K562 (cell line): ENCODE results near the gene C21orf58. TPM values are rescaled to one million over a fixed set of nuclear protein-coding genes. Genes with fewer than 3 reads are reported as not detected.

Source experiments
- DMBX1 ChIP-seq: fragments of 250-450 bp; sonication (Bioruptor Pico); IDR thresholded peaks from 2 replicates; pipeline ENCODE4 v1.8.0; 2022; ENCODE audit warnings: inconsistent platforms, mild to moderate bottlenecking, moderate library complexity, borderline replicate concordance
- E2F6 ChIP-seq, 2 experiments: IDR thresholded peaks; 2 replicates each; pipeline ENCODE4 v1.6.1; 2011; ENCODE audit warnings: borderline replicate concordance in 1 of 2, control low read depth in 1 of 2, low read depth in 1 of 2, low read length in 1 of 2, mild to moderate bottlenecking in 1 of 2, mixed read lengths in 1 of 2, moderate library complexity in 1 of 2; ENCODE audit not compliant: insufficient read depth in 1 of 2, insufficient read length in 1 of 2, poor library complexity in 1 of 2, severe bottlenecking in 1 of 2; ENCODE audit errors: extremely low read depth in 1 of 2
- FOXA3 ChIP-seq, 2 experiments: fragments of 450-650 bp in 1 of 2; sonication (generic) in 1 of 2; formaldehyde crosslinking; IDR thresholded peaks in 1 of 2; conservative IDR thresholded peaks in 1 of 2; 2 replicates each; pipeline versions ENCODE4 v1.4.0 to v1.8.0; 2020 to 2022; ENCODE audit warnings: mild to moderate bottlenecking in 2 of 2, missing genetic modification reagents in 1 of 2
- FOXP1 ChIP-seq: sonication (generic); formaldehyde crosslinking; IDR thresholded peaks from 2 replicates; pipeline ENCODE4 v1.8.0; 2022; ENCODE audit warnings: mild to moderate bottlenecking, missing genetic modification reagents
- MAFF ChIP-seq: IDR thresholded peaks from 2 replicates; pipeline ENCODE4 v1.6.1; 2012; ENCODE audit warnings: low read length, improper control_type of control experiment
- MAFG ChIP-seq: fragments of 450-650 bp; conservative IDR thresholded peaks from 2 replicates; pipeline ENCODE4 v1.6.1; 2016; ENCODE audit warnings: missing genetic modification characterization, missing compliant biosample characterization
- NKRF ChIP-seq: fragments of 450-650 bp; IDR thresholded peaks from 2 replicates; pipeline ENCODE4 v1.6.1; 2016; ENCODE audit warnings: borderline replicate concordance
- PHF20 ChIP-seq: fragments of 450-650 bp; IDR thresholded peaks from 2 replicates; pipeline ENCODE4 v1.6.1; 2018; ENCODE audit not compliant: partially characterized antibody
- PKNOX1 ChIP-seq: fragments of 450-650 bp; IDR thresholded peaks from 2 replicates; pipeline ENCODE4 v1.6.1; 2016
- PRDM10 ChIP-seq: fragments of 450-650 bp; IDR thresholded peaks from 2 replicates; pipeline ENCODE4 v1.6.1; 2018; ENCODE audit not compliant: partially characterized antibody
- RBM34 ChIP-seq: fragments of 200-400 bp; formaldehyde crosslinking; IDR thresholded peaks from 2 replicates; pipeline ENCODE4 v1.6.1; 2018; ENCODE audit warnings: low read length, borderline replicate concordance; ENCODE audit not compliant: insufficient read depth
- SIX5 ChIP-seq, 2 experiments: IDR thresholded peaks; 2 replicates each; pipeline ENCODE4 v1.6.1; 2011; ENCODE audit warnings: low read length in 2 of 2, borderline replicate concordance in 1 of 2, low read depth in 1 of 2, mild to moderate bottlenecking in 1 of 2, moderate library complexity in 1 of 2; ENCODE audit not compliant: insufficient read depth in 1 of 2
- TBP ChIP-seq: optimal IDR thresholded peaks from 2 replicates; pipeline ENCODE3; 2011; ENCODE audit warnings: low read depth, low read length, improper control_type of control experiment
- ZBTB34 ChIP-seq: fragments of 250-450 bp; sonication (Bioruptor Pico); IDR thresholded peaks from 2 replicates; pipeline ENCODE4 v1.8.0; 2021; ENCODE audit warnings: mild to moderate bottlenecking, moderate library complexity
- ZC3H11A ChIP-seq: IDR thresholded peaks from 2 replicates; pipeline ENCODE4 v1.6.1; 2012; ENCODE audit warnings: low read depth, low read length, improper control_type of control experiment
- polyA plus RNA-seq, 8 experiments: library from polyadenylated mRNA; depleted of rRNA in 4 of 8; stranded (reverse) in 5 of 8; unstranded in 3 of 8; fragments of >200 nt; fragmentation: Nextera tagmentation in 2 of 8; fragmentation: Illumina TruSeq in 1 of 8; extraction: Ambion mirVana in 2 of 8; extraction: Trizol in 1 of 8; gene quantifications; 2 replicates each; pipeline versions ENCODE4 v1.2.1 to v1.2.3, GENCODE V29; 2011 to 2014; ENCODE audit warnings: inconsistent platforms in 1 of 8, missing spikeins in 1 of 8
- total RNA-seq, 7 experiments: library from RNA; depleted of rRNA in 6 of 7; stranded (reverse); fragments of >200 nt in 6 of 7; fragmentation: Illumina TruSeq in 2 of 7; extraction: Trizol in 2 of 7; gene quantifications; 2 replicates each; pipeline versions ENCODE4 v1.2.1 to v1.2.3, GENCODE V29; 2011 to 2021; ENCODE audit warnings: low replicate concordance in 1 of 7

Gene C21orf58
- total and polyA plus RNA-seq, 9 of the 15 experiments (the other 6 are each of a cell fraction or from before 2014, with no cell fraction given) = 1.2 to 30.5 (median 12.4) TPM

- TF ChIP-seq NKRF (peak; percentile 86), PRDM10 (peak; percentile 5), FOXP1 (peak; percentile 85), PKNOX1 (peak; percentile 61), ZBTB34 (CRISPR knock-in tag) (no peak), FOXA3 (CRISPR knock-in tag; conservative IDR thresholded peaks at IDR 0.05 in 1 of 2, IDR thresholded peaks at IDR 0.05 in 1 of 2) (peak in 1 of 2 experiments; percentile 62; a peak in 1 of 4 replicates), DMBX1 (peak; percentile 8; the same call in 1 of the 2 replicates), MAFF (no peak), SIX5 (IDR thresholded peaks at IDR 0.05; ENCODE audit: borderline replicate concordance in 1 of 2, insufficient read depth in 1 of 2, low read depth in 1 of 2, low read length in 2 of 2) (peak; percentile 33 to 44; a peak in 2 of 4 replicates), E2F6 (IDR thresholded peaks at IDR 0.05; ENCODE audit: borderline replicate concordance in 1 of 2, extremely low read depth in 1 of 2, insufficient read depth in 1 of 2, insufficient read length in 1 of 2, low read depth in 1 of 2, low read length in 1 of 2, poor library complexity in 1 of 2, severe bottlenecking in 1 of 2) (peak; percentile 76 to 84), PHF20 (peak; percentile 93), RBM34 (0 out of 2 replicates have a peak, but pooled peaks have one; percentile 86), MAFG (tag) (no peak), TBP (peak; percentile 82), ZC3H11A (peak; percentile 52; the same call in 1 of the 2 replicates)
Measured at GRCh38 chr21:46285761-46286647, 37.7 kb downstream of the C21orf58 start, which contains the start of gene YBEY (continued).
